GM19328 (cell line): Measurements from ENCODE around the gene GRM8.

ENCODE experiments used
- ATAC-seq: cut with Tn5 transposase; IDR thresholded peaks from one replicate; pipeline ENCODE4 v1.9.1; 2021; ENCODE audit warnings: mild to moderate bottlenecking, moderate library complexity; ENCODE audit not compliant: unreplicated experiment

Gene GRM8

GRCh38 chr7:126453104-126453503, 799.6 kb downstream of the GRM8 start:
- ATAC-seq = no peak

DNA sequence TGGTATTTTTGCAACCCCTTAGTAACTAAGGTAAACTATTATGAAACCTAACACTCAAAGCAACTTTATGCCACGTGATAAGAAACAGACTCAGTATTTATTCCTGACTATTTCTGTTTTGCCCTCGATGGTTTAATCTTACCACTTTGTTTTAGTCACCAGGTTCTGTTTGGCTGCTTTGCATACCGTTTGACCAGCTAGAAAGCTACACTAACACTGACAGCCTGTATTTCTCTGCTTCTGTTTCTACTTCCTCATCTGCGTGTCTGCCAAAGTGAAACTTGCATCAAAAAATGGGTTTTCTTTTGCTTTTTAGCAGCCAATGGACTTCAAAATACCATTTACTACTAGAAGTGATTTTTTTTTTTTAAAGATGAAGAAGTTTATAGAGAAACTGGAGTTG, 802.5 kb downstream of the GRM8 start:
- peak; percentile 92 for ATAC-seq

DNA sequence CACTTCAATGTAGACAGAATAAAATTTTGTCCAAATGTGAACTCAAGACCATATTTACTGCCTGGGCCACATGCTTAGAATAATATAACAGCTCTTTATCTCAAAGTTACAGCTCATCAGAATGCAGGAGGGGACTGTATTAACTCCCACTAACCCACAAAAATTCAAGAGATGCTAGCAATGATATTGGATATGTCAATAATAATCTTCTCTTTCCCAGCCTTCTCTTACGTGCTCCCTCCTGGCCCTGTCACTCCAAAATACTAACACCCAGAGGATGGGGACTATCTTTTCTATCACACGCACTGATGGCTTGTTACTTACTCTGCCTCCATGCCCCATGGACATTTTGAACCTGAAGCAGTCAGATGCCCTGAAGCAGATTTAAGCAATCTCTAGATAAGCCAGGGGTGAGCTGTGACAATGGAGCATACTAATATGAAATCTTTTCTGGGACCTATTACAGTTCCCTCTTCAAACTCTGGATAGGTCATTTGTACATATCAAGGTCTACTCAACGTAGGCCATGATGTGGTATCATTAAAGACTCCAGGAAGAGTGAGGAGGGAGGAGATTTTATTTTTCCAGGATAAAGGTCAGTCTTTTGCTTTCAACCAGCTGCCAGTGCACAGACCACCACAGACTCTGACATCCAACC, 803.0 kb downstream of the GRM8 start:
- ATAC-seq = peak; percentile 7

- no peak for ATAC-seq
These were observed 804.8 kb downstream of the GRM8 start for GRCh38 chr7:126447984-126448383.

- ATAC-seq = no peak
These were observed 806.8 kb downstream of the GRM8 start for GRCh38 chr7:126445991-126446390.

- ATAC-seq = no peak
These were observed 808.8 kb downstream of the GRM8 start for GRCh38 chr7:126443951-126444350.

DNA sequence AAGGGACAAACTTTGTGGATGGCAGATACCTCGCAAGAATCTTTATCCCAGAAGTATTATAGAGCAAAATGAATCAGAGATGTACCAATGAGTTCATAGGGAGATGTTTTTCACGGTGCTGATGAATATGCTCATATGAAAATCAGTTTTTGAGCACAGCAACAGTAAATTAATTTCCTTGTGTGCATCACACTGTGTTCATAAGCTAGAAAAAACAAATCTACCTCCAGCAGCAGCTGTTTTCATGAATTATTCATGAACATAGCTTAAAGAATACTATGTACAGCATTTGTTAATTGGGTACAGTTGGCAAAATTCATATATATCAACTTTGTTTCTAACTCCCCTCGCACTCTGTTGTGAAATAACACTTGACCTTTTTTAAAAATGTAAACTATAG, 809.8 kb downstream of the GRM8 start:
- no peak for ATAC-seq

- ATAC-seq = no peak
These were observed 811.0 kb downstream of the GRM8 start for GRCh38 chr7:126441745-126442144.

DNA sequence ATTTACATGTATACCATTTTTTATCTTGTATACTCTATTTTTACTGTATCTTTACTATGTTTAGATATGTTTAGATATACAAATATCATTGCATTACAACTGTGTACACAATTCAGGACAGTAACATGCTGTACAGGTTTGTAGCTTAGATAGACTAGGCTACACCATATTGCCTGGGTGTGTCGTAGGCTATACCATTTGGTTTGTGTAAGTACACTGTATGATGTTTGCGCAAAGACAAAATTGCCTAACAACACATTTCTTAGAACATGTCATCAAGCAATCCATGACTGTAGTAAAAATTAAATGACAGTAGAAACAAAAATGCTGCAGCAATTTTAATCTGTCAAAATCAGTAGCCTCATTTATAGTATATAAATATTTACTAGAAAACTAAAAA, 812.2 kb downstream of the GRM8 start:
- no peak for ATAC-seq

- no peak for ATAC-seq
These were observed 816.4 kb downstream of the GRM8 start for GRCh38 chr7:126436213-126436868.

- no peak for ATAC-seq
These were observed 826.1 kb downstream of the GRM8 start for GRCh38 chr7:126426652-126427051.

GRCh38 chr7:126424985-126425384, 827.8 kb downstream of the GRM8 start:
- ATAC-seq = no peak

DNA sequence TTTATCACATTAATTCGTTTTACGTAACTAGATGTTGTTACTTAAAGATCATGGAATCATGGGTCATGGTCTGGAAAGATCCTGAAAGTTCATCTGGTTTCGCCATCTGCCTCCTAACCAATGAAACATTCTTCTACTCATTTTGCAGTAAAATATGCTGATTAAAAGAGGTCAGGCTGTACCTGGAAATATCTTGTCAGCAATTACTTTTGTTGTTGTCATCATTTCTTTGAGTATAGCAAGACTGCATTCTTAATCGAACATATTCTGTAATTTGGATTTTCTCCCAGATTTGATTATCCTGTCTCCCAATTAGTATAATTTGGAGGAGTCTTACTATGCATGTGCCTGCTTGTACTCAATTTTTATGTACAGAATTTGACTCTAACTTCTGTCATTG, 833.7 kb downstream of the GRM8 start:
- no peak for ATAC-seq

GRCh38 chr7:126411821-126412383, 840.8 kb downstream of the GRM8 start:
- no peak for ATAC-seq

DNA sequence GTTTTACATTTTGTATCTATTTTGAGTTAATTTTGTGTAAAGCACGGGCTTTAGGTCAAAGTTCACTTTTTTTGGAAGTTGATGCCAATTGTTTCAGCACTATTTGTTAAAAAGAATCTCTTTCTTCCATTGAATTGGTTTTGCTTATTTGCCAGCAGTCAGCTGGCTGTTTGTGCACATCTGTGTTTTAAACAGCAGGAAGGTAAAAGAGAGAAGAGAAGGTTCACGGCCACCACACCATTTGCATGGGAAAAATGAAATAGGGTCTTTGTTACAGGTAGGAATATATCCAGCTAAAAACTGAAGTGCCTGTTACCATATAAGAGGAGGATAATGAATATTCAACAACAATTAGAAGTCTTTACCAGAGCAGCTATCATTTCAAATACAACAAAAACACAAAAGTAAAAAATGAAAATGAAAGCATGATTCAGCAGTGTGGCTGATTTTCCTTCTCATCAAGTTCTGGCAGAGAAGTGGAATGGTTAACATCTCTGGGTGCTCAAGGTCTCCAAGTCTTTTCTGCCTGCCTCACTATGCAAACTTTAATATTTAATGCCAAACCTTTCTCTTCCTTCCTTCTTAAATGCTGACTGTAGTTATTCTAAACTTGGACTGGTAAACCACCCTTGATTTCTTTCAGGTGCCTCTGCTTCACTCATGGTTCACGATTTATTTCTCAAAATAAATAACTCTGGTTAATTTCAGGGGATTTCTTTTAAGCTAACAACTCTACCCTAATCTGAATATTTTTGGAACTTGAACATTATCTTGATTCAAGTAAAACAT, 841.5 kb downstream of the GRM8 start:
- no peak for ATAC-seq

- no peak for ATAC-seq
These were observed 849.7 kb downstream of the GRM8 start for GRCh38 chr7:126403040-126403439.

- ATAC-seq = no peak
These were observed 850.8 kb downstream of the GRM8 start for GRCh38 chr7:126401918-126402317.

GRCh38 chr7:126398851-126399529, 853.8 kb downstream of the GRM8 start:
- no peak for ATAC-seq

DNA sequence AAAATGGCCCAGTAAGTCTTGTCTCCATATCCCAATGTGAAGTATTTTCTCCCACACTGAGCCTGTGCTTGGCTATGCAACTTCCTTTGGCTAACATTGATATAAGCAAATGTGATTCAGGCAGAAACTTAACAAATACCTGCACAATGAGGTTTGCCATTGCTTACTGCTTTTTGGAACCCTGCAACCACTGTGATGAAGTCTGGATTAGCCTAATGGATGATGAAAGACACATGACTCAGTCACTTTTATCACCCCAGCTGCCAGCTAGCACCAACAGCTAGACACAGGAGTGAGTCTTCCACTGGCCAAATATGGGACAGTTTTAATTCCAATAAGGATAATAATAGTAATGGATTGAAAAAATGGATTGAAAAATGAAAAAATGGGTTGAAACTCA, 854.5 kb downstream of the GRM8 start:
- no peak for ATAC-seq

DNA sequence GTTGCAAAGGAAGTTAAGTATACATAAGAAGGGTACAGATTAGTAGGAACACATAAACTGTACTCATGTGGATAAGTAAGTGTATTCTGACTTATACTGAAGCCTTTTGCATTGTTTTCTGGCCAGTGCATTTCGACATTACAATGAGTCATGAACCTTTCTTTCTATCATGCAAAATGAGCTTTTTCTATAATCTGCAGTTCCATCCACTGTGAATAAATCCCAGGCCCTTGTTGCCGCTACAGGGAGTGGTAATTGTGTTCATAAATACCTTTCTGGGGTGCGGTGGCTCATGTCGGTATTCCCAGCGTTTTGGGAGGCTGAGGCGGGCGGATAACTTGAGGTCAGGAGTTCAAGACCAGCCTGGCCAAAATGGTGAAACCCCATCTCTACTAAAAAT, 858.3 kb downstream of the GRM8 start:
- no peak for ATAC-seq
